ENCODE results near the gene PBRM1.

DNA sequence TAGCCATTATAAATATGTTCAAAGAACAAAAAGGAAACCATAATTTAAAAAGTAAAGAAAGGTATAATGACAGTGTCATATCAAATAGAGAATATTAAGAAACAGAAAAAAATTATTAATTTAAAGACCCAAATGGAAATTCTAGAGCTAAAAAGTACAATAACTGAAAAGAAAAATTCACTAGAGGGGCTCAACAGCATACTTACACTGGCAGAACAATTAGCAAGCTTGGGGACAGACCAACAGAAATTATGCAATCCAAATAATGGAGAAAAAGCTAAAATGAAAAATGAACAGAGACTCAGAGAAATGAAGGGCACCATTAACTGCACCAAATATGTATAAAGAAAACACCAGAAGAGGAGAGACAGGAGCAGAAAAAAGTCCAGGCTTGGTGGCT, 33.9 kb upstream of the PBRM1 start:
- TF ChIP-seq CTCF (IDR thresholded peaks at IDR 0.05) (no peak), ZFX (IDR thresholded peaks at IDR 0.05; ENCODE audit: borderline replicate concordance) (no peak)

Data from 22Rv1 (cell line).